HG03175 (cell line): ENCODE results near the gene FOLR1.
"Not testable (repeated sequence)": the region's sequence is repeated elsewhere in the genome, so short reads cannot be mapped to it uniquely, and the experiment has no call there.

ENCODE experiments used
- ATAC-seq: cut with Tn5 transposase; IDR thresholded peaks from one replicate; pipeline ENCODE4 v1.9.1; 2021; ENCODE audit warnings: mild to moderate bottlenecking, moderate library complexity; ENCODE audit not compliant: unreplicated experiment

Gene FOLR1

GRCh38 chr11:72191961-72192381, at the start of gene FOLR1:
TSS of gene FOLR1 (plus strand) at chr11:72192140. CDS start at chr11:72192174, 34 bp downstream.
- no peak for ATAC-seq

- not testable (repeated sequence) for ATAC-seq
Observed at GRCh38 chr11:72142543-72142942, 49.4 kb upstream of the FOLR1 start.

DNA sequence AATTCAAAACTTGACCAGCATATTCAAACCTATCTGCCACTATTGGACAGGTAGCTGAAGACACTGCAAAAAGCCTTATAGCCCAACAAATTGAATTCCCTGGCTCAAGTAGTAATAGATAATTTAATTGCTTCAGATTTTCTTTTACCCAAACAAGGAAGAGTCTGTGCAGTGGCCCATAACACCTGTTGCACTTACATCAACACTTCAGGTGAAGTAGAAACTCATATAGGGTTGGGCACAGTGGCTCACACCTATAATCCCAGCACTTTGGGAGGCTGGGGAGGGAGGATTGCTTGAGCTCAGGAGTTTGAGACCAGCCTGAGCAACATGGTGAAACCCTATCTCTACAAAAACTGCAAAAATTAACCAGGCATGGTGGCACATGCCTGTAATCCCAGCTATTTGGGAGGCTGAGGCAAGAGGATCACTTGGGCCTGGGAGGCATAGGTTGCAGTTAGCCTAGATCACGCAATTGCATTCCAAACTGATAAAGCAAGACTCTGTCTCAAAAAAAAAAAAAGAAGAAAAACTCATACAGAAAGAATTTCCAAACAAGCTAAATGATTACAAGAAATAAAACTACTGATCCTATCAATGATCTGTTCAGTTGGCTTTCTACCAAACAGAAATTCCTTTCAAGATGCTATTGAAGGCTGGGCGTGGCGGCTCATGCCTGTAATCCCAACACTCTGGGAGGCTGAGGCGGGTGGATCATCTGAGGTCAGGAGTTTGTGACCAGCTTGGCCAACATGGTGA, 47.0 kb upstream of the FOLR1 start:
- no peak for ATAC-seq

GRCh38 chr11:72146625-72147024, 45.3 kb upstream of the FOLR1 start:
- no peak for ATAC-seq

DNA sequence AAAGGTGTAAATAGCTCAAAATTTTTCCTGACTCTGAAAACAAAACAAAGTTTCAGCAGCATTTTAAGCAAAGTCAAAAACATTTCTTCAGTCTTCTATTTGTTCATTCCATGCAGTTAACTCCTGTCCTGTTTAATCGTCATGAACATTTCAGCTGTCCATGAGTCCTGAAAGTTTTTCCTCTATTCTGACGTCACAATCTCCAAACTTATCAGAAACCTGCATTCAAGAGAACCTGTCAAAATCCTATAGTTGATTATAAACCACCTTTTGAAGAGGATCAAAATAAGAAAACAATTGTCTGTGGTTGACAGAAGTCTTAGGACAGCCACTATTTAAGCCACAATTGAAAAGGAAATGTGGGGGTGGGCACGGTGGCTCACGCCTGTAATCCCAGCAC, 41.1 kb upstream of the FOLR1 start:
- ATAC-seq: no peak

DNA sequence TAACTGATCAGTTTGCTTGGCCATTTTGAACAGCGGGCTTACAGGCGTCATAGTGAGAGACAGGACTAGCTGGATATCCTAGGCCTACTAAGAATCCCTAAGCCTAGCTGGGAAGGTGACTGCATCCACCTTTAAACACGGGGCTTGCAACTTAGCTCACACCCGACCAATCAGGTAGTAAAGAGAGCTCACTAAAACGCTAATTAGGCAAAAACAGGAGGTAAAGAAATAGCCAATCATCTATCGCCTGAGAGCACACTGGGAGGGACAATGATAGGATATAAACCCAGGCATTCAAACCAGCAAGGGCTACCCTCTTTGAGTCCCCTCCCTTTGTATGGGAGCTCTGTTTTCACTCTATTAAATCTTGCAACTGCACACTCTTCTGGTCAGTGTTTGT, 38.1 kb upstream of the FOLR1 start:
- not testable (repeated sequence) for ATAC-seq

DNA sequence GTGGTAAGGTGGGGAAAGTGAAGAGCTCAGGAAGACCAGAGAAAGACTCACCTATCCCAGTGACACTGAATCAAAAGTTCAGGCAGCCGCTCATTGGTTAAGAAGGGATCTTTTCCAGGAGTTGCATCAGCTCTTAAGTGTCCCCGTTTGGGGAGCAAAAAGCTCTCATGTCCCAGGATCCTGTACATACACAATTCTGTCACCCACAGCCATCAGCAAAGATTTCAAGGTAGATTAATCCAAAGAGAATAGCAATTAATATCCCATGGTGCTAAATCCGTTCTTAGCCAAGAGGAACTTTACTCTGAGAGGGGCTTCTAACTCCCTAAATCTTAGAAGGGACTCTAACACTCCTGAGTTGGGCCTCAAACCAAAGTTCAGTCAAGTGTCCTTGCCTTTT, 37.1 kb upstream of the FOLR1 start:
- ATAC-seq: no peak

GRCh38 chr11:72155751-72156150, 36.2 kb upstream of the FOLR1 start:
- ATAC-seq: no peak

- ATAC-seq: no peak
Observed at GRCh38 chr11:72157131-72157530, 34.8 kb upstream of the FOLR1 start.

GRCh38 chr11:72160319-72160718, 31.6 kb upstream of the FOLR1 start:
- no peak for ATAC-seq

DNA sequence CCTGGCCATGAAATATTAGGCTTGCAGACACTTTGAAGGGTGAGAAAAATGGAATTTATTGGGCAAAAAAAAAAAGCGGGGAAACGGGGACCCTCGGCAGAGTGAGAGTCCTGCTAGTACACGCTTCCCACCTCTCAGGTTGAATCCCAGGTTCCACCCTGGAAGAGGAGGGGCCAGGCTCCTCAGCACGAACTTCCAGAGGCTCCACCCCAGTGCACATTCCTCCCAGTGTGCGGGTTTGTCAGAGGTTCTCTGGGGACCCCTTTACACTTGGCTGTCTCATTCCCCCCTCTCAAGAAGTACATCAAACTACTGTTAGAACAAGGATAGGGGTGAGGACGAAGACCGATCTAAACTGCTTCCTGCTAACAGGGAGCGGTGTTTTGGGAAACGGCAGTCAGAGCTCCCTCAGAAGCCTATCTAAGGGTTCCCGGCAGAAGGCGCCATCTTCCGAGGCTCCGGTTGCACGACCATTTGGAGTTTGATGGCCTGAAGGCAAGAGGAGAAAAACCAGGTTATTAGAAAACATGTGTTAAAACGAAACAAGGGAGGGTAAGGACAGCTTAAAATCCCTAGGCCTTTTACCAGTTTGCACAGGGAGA, 28.9 kb upstream of the FOLR1 start:
- ATAC-seq: no peak

- ATAC-seq: not testable (repeated sequence)
Observed at GRCh38 chr11:72164187-72164586, 27.8 kb upstream of the FOLR1 start.

- ATAC-seq: not testable (repeated sequence)
Observed at GRCh38 chr11:72169046-72169555, 22.8 kb upstream of the FOLR1 start.

DNA sequence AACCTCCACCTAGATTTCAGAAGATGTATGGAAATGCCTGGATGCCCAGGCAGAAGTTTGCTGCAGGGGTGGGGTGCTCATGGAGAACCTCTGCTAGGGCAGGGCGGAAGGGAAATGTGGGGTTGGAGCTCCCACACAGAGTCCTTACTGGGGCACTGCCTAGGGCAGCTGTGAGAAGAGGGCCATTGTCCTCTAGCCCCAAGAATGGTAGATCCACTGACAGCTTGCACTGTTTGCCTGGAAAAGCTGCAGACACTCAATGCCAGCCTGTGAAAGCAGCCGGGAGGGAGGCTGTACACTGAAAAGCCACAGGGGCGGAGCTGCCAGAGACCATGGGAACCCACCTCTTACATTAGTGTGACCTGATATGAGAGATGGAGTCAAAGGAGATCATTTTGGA, 22.2 kb upstream of the FOLR1 start:
- not testable (repeated sequence) for ATAC-seq

GRCh38 chr11:72172043-72172442, 19.9 kb upstream of the FOLR1 start:
- not testable (repeated sequence) for ATAC-seq

GRCh38 chr11:72173291-72173690, 18.6 kb upstream of the FOLR1 start:
- no peak for ATAC-seq

GRCh38 chr11:72174302-72175070, 17.5 kb upstream of the FOLR1 start:
- ATAC-seq: no peak

DNA sequence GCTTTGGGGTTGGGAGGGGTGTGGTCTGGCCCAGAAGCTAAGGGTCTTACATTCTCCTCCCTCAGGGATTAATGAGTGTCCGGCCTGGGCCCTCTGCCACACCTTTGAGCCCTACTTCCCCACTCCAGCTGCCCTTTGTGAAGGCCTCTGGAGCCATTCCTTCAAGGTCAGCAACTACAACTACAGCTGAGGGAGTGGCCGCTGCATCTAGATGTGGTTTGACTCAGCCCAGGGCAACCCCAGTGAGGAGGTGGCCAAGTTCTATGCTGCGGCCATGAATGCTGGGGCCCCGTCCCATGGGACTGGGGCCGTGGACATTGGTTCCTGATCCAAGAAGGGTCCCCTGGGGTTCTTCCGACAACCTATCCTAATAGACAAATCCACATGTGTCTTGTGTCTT, 14.3 kb upstream of the FOLR1 start:
- no peak for ATAC-seq

DNA sequence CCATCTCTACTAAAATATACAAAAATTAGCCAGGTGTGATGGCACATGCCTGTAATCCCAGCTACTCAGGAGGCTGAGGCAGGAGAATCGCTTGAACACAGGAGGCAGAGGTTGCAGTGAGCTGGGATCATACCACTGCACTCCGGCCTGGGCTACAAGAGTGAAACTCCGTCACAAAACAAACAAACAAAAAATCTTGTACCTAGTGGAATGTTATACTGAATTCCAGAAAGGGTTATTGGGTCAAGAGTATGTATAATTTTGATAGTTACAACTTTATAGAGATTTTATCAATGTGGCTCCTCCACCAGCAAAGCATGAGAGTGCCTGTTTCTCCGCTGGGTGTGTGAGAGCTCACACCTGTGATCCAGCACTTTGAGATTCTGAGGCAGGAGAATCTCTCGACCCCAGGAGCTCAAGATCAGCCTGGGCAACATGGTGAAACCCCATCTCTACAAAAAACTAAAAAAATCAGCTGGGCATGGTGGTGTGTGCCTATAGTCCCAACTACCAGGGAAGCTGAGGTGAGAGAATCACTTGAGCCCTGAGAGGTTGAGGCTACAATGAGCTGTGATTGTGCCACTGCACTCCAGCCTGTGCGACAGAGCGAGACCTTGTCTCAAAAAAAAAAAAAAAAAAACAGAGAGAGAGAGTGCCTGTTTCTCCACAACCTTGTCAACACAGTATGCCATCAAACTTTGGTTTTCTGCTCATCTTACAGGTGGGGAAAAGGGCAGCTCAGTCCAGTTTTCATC, 12.7 kb upstream of the FOLR1 start:
- no peak for ATAC-seq

- no peak for ATAC-seq
Observed at GRCh38 chr11:72179804-72180396, 12.0 kb upstream of the FOLR1 start.
